Upper lobe of left lung (tissue), 6 donors: ENCODE data around the gene AGAP1. TPM values are rescaled to one million over a fixed set of nuclear protein-coding genes. Genes with fewer than 3 reads are reported as not detected.

Source experiments
- ATAC-seq, 2 donors: fragments of 200-7000 bp; cut with Tn5 transposase; one replicate each; pipeline ENCODE4 v1.9.1; 2022; ENCODE audit warnings: mild to moderate bottlenecking in 2 of 2, moderate library complexity in 2 of 2; ENCODE audit not compliant: low FRiP score in 2 of 2
- DNase-seq, 2 donors: peaks; one replicate each; pipeline ENCODE4 v3.0.0-alpha.2; 2019 to 2020
- H3K27ac ChIP-seq, 4 donors: fragments of 200-600 bp; sonication (generic); one replicate each; pipeline ENCODE4 v1.5.1; 2016 to 2019
- H3K27me3 ChIP-seq, 4 donors: fragments of 200-600 bp; sonication (generic); one replicate each; pipeline ENCODE4 v1.5.1; 2017 to 2019
- H3K36me3 ChIP-seq, 4 donors: fragments of 200-600 bp; sonication (generic); one replicate each; pipeline ENCODE4 v1.5.1; 2016 to 2019
- H3K4me1 ChIP-seq, 4 donors: fragments of 200-600 bp; sonication (generic); one replicate each; pipeline ENCODE4 v1.5.1; 2018 to 2019
- H3K4me3 ChIP-seq, 4 donors: fragments of 200-600 bp; sonication (generic); one replicate each; pipeline ENCODE4 v1.5.1; 2017 to 2019; ENCODE audit warnings: mild to moderate bottlenecking in 2 of 4, moderate library complexity in 1 of 4
- H3K9me3 ChIP-seq, 4 donors: fragments of 200-600 bp; sonication (generic); one replicate each; pipeline ENCODE4 v1.5.1; 2018 to 2019
- CTCF ChIP-seq, 6 experiments: fragments of 450-650 bp in 4 of 6; fragments of 200-600 bp in 2 of 6; sonication (generic) in 2 of 6; IDR thresholded peaks; one replicate each; pipeline ENCODE4 v1.5.1; 2016 to 2019; ENCODE audit warnings: antibody characterized with exemption in 6 of 6
- EP300 ChIP-seq, 4 donors: sonication (generic); formaldehyde crosslinking; IDR thresholded peaks; one replicate each; pipeline ENCODE4 v1.5.1; 2017; ENCODE audit warnings: antibody characterized with exemption in 4 of 4, control low read depth in 2 of 4
- POLR2A ChIP-seq, 4 donors: fragments of 450-650 bp; IDR thresholded peaks; one replicate each; pipeline ENCODE4 v1.5.1; 2016 to 2017; ENCODE audit warnings: antibody characterized with exemption in 4 of 4, mild to moderate bottlenecking in 2 of 4
- POLR2AphosphoS5 ChIP-seq, 2 donors: sonication (generic); formaldehyde crosslinking; IDR thresholded peaks; one replicate each; pipeline ENCODE4 v1.5.1; 2017; ENCODE audit warnings: antibody characterized with exemption in 2 of 2
- whole genome bisulfite sequencing, 2 donors: methylation state at CpG; one replicate each; pipeline ENCODE4 v1.1.5; 2017 to 2018; 5-methylcytosine and 5-hydroxymethylcytosine counted together
- total RNA-seq, 6 donors: library from RNA; depleted of rRNA in 4 of 6; stranded (reverse); fragments of >200 nt in 4 of 6; gene quantifications; one replicate each; pipeline versions ENCODE4 v1.1.0 to v1.2.1, GENCODE V29; 2016 to 2021
- donor health status: DM: no; HTN: no; CAD: no; lungs with moderate emphysema.
- donor health status: DM: no; HTN: yes; CAD: no; lungs with severe emphysema.

Gene AGAP1
- total RNA-seq, 6 donors from 2014 or later = 25.5 to 45.1 (median 30.7) TPM

DNA sequence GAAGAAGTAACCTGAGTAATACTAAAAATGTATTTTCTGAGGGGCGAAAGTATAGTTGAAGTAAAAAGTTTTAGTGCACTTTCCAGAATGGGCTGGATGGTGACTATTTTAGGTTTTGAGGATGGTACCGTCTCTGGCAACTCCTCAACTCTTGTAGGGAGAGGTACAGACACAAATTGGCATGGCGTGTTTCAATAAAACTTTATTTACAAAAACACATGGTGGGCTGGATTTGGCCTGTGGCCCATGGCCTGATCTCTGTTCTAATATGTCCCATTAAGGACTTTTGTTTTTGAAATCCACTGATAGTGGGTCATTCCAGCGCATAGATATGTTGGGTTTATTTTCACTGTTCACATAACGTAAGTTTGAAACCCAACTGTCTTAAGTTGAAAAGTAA is 132.8 kb downstream of the AGAP1 start:
- peaks cover 0 to 1% (median 0%) of the 10 kb centered on the region in 4 donors for H3K4me1 ChIP-seq
- no peak for TF ChIP-seq CTCF (IDR thresholded peaks at IDR 0.05)
- TF ChIP-seq POLR2AphosphoS5 (IDR thresholded peaks at IDR 0.05) = no peak
- TF ChIP-seq POLR2A (IDR thresholded peaks at IDR 0.05) = no peak
- no peak for TF ChIP-seq EP300 (IDR thresholded peaks at IDR 0.05)

GRCh38 chr2:235627682-235628081 is 133.8 kb downstream of the AGAP1 start:
- TF ChIP-seq CTCF (IDR thresholded peaks at IDR 0.05) (no peak), EP300 (IDR thresholded peaks at IDR 0.05) (no peak), POLR2AphosphoS5 (IDR thresholded peaks at IDR 0.05) (no peak), POLR2A (IDR thresholded peaks at IDR 0.05) (no peak)
- DNase-seq = no peak
- Histone ChIP-seq H3K4me3 (no peak overlapping the region), H3K36me3 (no peaks in the 10 kb centered on the region), H3K27ac (no peak overlapping the region), H3K9me3 (no peaks in the 10 kb centered on the region), H3K27me3 (no peaks in the 10 kb centered on the region), H3K4me1 (no peaks in the 10 kb centered on the region)
- WGBS, 2 donors = 83 to 88% methylated on average over 4 of the region's 4 CpGs
- ATAC-seq = no peak

More for the DNA sequence above, 132.8 kb downstream of the AGAP1 start:
- DNase-seq (no peak), ATAC-seq (no peak)
- Histone ChIP-seq H3K27me3 (no peaks in the 10 kb centered on the region), H3K36me3 (no peaks in the 10 kb centered on the region), H3K9me3 (no peaks in the 10 kb centered on the region), H3K27ac (no peak overlapping the region), H3K4me3 (no peak overlapping the region)
- WGBS, 2 donors = 93 to 98% methylated on average over 5 of the region's 5 CpGs

- TF ChIP-seq EP300 (IDR thresholded peaks at IDR 0.05) (no peak), POLR2A (IDR thresholded peaks at IDR 0.05) (no peak), POLR2AphosphoS5 (IDR thresholded peaks at IDR 0.05) (no peak), CTCF (IDR thresholded peaks at IDR 0.05) (no peak)
- Histone ChIP-seq H3K4me3 (no peak overlapping the region), H3K9me3 (no peaks in the 10 kb centered on the region), H3K27ac (no peak overlapping the region), H3K4me1 (no peaks in the 10 kb centered on the region), H3K27me3 (no peaks in the 10 kb centered on the region), H3K36me3 (no peaks in the 10 kb centered on the region)
- WGBS, 2 donors = 88 to 94% methylated on average over 21 of the region's 21 CpGs
- no peak for DNase-seq
- no peak for ATAC-seq
These were observed 137.0 kb downstream of the AGAP1 start for GRCh38 chr2:235630718-235631296.

DNA sequence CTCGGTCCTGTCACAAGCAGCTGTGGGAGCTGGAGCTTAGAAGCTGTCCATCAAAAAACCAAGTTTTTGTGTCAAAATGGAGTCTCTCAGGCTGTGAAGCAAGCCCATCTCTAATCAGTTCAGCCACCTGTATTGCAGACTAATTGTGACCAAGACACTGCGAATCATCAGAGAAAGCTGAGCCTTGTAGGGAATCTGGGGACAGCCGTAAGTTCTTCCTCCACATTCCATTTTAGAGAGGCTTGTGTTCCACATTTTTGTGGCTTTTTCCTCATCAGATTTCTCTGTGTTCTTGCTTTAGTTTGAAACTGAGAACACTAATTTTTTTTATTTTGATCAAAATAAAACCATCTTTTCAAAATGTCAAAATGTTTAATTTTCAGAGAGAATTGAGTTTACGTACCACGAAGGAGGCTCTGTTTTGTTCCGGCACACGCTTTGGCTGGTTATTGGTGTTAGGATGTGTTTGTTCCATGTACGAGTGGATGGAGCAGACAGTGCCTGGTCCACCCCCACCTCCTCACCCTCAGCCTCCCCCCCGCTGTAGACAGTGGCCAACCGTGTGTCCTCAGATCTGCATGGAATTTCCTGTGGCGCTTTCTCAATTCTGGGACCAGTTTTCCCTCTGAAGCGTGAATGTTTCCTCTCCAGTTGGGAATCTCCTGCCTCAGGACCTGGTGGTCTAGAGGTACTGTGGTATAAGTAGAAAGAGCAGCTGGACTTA is 140.8 kb downstream of the AGAP1 start:
- no peak for DNase-seq
- no peak for TF ChIP-seq EP300 (IDR thresholded peaks at IDR 0.05)
- no peak for TF ChIP-seq CTCF (IDR thresholded peaks at IDR 0.05)
- TF ChIP-seq POLR2AphosphoS5 (IDR thresholded peaks at IDR 0.05) = no peak
- no peak for TF ChIP-seq POLR2A (IDR thresholded peaks at IDR 0.05)
- no peaks in the 10 kb centered on the region for H3K36me3 ChIP-seq
- H3K4me1 ChIP-seq = peaks cover 4 to 11% (median 7%) of the 10 kb centered on the region in 4 donors
- no peaks in the 10 kb centered on the region for H3K9me3 ChIP-seq
- ATAC-seq = no peak
- WGBS, 2 donors = 78 to 83% methylated on average over 12 of the region's 12 CpGs
- H3K4me3 ChIP-seq = no peak overlapping the region
- no peak overlapping the region for H3K27ac ChIP-seq
- H3K27me3 ChIP-seq = no peaks in the 10 kb centered on the region
